Right lobe of liver (tissue), 6 donors: Measurements from ENCODE around the gene ELN. TPM values are rescaled to one million over a fixed set of nuclear protein-coding genes. Genes with fewer than 3 reads are reported as not detected.

ENCODE experiments used
- ATAC-seq, 4 donors: fragments of 200-7000 bp; cut with Tn5 transposase; one replicate each; pipeline ENCODE4 v1.9.1; 2020; ENCODE audit warnings: mild to moderate bottlenecking in 4 of 4, moderate library complexity in 4 of 4
- DNase-seq, 3 donors: peaks; one replicate each; pipeline ENCODE4 v3.0.0-alpha.2; 2020
- H3K27ac ChIP-seq, 3 donors: fragments of 200-600 bp; one replicate each; pipeline ENCODE4 v1.8.0; 2022
- H3K27me3 ChIP-seq, 2 donors: fragments of 200-600 bp; one replicate each; pipeline ENCODE4 v1.8.0; 2022
- H3K36me3 ChIP-seq, 4 donors: fragments of 200-600 bp; sonication (generic) in 1 of 4; one replicate each; pipeline versions ENCODE4 v1.5.1 to v1.8.0; 2017 to 2022; ENCODE audit warnings: control low read depth in 1 of 4
- H3K4me1 ChIP-seq, 4 donors: fragments of 200-600 bp; sonication (generic) in 1 of 4; one replicate each; pipeline versions ENCODE4 v1.5.1 to v1.8.0; 2017 to 2022; ENCODE audit warnings: control low read depth in 1 of 4
- H3K4me3 ChIP-seq, 3 donors: fragments of 200-600 bp; one replicate each; pipeline ENCODE4 v1.8.0; 2022
- H3K9me3 ChIP-seq, 4 donors: fragments of 200-600 bp; sonication (generic) in 1 of 4; one replicate each; pipeline versions ENCODE4 v1.5.1 to v1.8.0; 2017 to 2022; ENCODE audit warnings: control low read depth in 1 of 4
- POLR2A ChIP-seq: fragments of 450-650 bp; IDR thresholded peaks from one replicate; pipeline ENCODE4 v1.6.1; 2017; ENCODE audit warnings: antibody characterized with exemption, mild to moderate bottlenecking
- whole genome bisulfite sequencing: methylation state at CpG from one replicate; pipeline ENCODE4 v1.1.6; 2018; ENCODE audit warnings: low coverage, low lambda C conversion rate; ENCODE audit not compliant: insufficient coverage; ENCODE audit errors: missing lambda C conversion rate; 5-methylcytosine and 5-hydroxymethylcytosine counted together
- intact Hi-C, 2 donors: fragments of 100-400 bp; cut with DNase I; formaldehyde crosslinking; loops; one replicate each; pipeline versions ENCODE4 v1.11.2 to v1.14.1; 2022
- total RNA-seq, 6 experiments: library from RNA; depleted of rRNA in 2 of 6; stranded (reverse); fragments of >200 nt in 2 of 6; fragmentation: NEBNext Ultra II Directional in 3 of 6; extraction: Animal tissue kit (Norgen Biotek cat#: 25700) in 3 of 6; gene quantifications; one replicate each; pipeline versions ENCODE4 v1.1.0 to v1.2.4, GENCODE V29; 2016 to 2023
- TF ChIP-seq, protein P1 (sequence below), 4 donors: fragments of 200-600 bp in 3 of 4; fragments of 450-650 bp in 1 of 4; IDR thresholded peaks; one replicate each; pipeline versions ENCODE4 v1.5.1 to v1.8.0; 2016 to 2022; ENCODE audit warnings: antibody characterized with exemption in 4 of 4, mild to moderate bottlenecking in 2 of 4
- donor health status: DM: no; HTN: yes; CAD: no.
- donor health status: DM: no; HTN: no; CAD: no.
- donor health status: DM: no; HTN: no; CAD: no.
- donor health status: DM: no; HTN: yes; CAD: no.
- donor health status: DM: no; HTN: yes; CAD: no.

ELN gene
- total RNA-seq, 6 experiments from 2014 or later: 3.0 to 11.7 (median 5.3) TPM

DNA sequence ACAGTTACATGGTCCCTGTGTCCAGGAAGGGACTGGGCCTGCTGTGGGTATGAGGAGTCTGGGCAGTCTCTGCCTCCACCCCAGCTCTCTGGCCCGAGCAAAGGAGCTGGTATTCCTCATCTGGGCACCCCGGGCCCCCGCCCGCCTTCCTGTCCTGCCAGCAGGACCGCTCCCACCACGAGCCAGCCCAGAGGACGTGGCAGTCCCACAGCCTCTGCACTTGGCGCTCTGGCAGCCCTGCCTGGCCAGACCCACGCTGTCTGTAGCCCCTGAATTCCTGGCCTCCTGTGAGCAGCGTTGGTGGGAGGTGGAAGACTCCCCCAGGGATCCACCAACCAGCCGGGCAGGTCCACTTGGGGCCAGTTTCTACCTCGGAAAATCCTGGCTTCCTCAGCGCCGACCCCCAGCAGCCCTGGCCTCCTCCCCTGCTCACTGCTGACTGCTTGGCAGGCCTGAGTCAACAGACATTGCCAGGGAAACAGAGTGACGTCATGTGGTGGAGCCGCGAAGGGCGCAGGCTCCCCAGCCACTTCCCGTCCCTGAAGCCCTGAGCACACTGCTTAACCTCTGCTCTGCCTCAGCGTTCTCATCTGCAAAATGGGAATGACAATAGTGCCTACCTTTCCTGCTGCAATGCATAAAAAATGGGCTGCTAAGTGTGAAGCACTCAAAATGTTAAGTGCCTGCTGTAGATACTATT is 34.0 kb downstream of the ELN start:
- WGBS: 36% methylated on average over 14 of the region's 20 CpGs
- Histone ChIP-seq H3K27me3 (no peaks in the 10 kb centered on the region), H3K27ac (peak overlapping the region; percentile 79 to 82 (median 81)), H3K9me3 (no peaks in the 10 kb centered on the region), H3K36me3 (no peaks in the 10 kb centered on the region), H3K4me1 (peaks cover 0 to 16% (median 5%) of the 10 kb centered on the region in 4 donors), H3K4me3 (peak overlapping the region; percentile 9 to 41 (median 14))
- TF ChIP-seq, protein P1, sequence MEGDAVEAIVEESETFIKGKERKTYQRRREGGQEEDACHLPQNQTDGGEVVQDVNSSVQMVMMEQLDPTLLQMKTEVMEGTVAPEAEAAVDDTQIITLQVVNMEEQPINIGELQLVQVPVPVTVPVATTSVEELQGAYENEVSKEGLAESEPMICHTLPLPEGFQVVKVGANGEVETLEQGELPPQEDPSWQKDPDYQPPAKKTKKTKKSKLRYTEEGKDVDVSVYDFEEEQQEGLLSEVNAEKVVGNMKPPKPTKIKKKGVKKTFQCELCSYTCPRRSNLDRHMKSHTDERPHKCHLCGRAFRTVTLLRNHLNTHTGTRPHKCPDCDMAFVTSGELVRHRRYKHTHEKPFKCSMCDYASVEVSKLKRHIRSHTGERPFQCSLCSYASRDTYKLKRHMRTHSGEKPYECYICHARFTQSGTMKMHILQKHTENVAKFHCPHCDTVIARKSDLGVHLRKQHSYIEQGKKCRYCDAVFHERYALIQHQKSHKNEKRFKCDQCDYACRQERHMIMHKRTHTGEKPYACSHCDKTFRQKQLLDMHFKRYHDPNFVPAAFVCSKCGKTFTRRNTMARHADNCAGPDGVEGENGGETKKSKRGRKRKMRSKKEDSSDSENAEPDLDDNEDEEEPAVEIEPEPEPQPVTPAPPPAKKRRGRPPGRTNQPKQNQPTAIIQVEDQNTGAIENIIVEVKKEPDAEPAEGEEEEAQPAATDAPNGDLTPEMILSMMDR (IDR thresholded peaks at IDR 0.05): no peak
- TF ChIP-seq POLR2A: peak; percentile 48
- peak; percentile 81 to 91 (median 88) for DNase-seq
- intact Hi-C loops: loop anchor here in 1 of 2 donors (10.0 kb wide), 1 partner anchor 333 kb away; no protein-coding TSS in a partner anchor
- ATAC-seq: peak; percentile 78 to 85 (median 82)

DNA sequence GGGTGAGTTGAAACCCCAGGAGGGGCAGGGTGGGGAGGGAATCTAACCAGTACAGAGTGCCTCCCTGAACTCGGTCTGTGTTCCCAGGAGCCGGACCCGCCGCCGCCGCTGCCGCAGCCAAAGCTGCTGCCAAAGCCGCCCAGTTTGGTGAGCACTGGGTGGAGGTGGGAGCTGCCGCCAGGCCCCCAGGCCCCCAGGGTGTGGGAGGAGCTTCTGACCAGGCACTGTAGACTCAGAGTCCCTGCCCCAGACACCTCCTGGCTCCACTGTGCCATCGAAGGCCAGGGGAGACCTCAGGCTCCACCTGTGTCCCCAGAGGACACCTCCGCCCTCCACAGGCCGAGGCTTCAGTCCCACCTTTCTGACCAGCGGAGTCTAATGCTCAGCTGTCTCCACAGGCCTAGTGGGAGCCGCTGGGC is 35.3 kb downstream of the ELN start:
- no peak overlapping the region for H3K27ac ChIP-seq
- intact Hi-C loops: loop anchor here in 1 of 2 donors (10.0 kb wide), 1 partner anchor 332 kb away; no protein-coding TSS in a partner anchor
- H3K9me3 ChIP-seq: no peaks in the 10 kb centered on the region
- DNase-seq (peak in 1 of 3 donors; percentile 51), ATAC-seq (no peak)
- H3K36me3 ChIP-seq: no peaks in the 10 kb centered on the region
- peaks cover 0 to 16% (median 5%) of the 10 kb centered on the region in 4 donors for H3K4me1 ChIP-seq
- TF ChIP-seq, protein P1 (IDR thresholded peaks at IDR 0.05): no peak
- TF ChIP-seq POLR2A: no peak
- no peaks in the 10 kb centered on the region for H3K27me3 ChIP-seq
- no CpG with 5 or more reads among the region's 14 CpGs for WGBS
- H3K4me3 ChIP-seq: no peak overlapping the region

DNA sequence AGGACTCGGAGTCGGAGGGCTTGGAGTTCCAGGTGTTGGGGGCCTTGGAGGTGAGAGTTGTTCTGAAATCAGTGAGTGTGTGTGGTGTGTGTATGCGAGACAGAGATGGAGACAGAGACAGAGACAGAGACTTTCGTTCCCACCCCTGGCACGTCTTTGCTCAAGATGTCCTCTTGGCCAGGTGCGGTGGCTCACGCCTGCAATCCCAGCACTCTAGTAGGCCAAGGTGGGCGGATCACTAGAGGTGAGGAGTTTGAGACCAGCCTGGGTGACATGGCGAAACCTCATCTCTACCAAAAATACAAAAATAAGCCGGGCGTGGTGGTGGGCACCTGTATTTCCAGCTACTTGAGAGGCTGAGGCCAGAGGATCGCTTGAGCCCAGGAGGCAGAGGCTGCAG is 35.7 kb downstream of the ELN start:
- WGBS: 100% methylated on average over 1 of the region's 12 CpGs
- no peaks in the 10 kb centered on the region for H3K27me3 ChIP-seq
- ATAC-seq: no peak

DNA sequence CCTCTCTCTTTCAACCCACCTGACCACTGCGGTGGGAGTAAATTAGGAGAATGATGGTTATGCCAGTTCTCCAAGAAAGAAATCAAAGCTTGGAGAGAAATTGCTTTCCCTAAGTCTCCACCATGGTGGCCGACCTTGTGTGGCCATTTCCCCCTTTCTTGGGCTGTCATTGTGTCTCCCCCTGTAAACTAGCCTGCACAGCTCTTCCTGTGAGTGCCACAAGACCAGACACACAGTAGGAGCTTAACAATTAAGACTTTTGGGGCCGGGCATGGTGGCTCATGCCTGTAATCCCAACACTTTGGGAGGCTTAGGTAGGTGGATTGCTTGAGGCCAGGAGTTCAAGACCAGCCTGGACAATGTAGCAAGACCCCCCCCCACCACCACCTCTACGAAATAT is 36.7 kb downstream of the ELN start:
- H3K4me3 ChIP-seq: no peak overlapping the region
- H3K36me3 ChIP-seq: no peaks in the 10 kb centered on the region
- TF ChIP-seq POLR2A: no peak
- TF ChIP-seq, protein P1 (IDR thresholded peaks at IDR 0.05): no peak
- no peaks in the 10 kb centered on the region for H3K27me3 ChIP-seq
- peak in 1 of 3 donors; percentile 15 for DNase-seq
- H3K4me1 ChIP-seq: peaks cover 0 to 11% (median 3%) of the 10 kb centered on the region in 4 donors
- H3K27ac ChIP-seq: no peak overlapping the region
- no peaks in the 10 kb centered on the region for H3K9me3 ChIP-seq
- ATAC-seq: no peak
- 82% methylated on average over 4 of the region's 4 CpGs for WGBS
- intact Hi-C loops: loop anchor here (5.0 to 10.0 kb wide), 2 partner anchors 330 to 338 kb away; no protein-coding TSS in a partner anchor

More for the DNA sequence above, 35.7 kb downstream of the ELN start:
- Histone ChIP-seq H3K4me3 (no peak overlapping the region), H3K4me1 (peaks cover 0 to 16% (median 5%) of the 10 kb centered on the region in 4 donors), H3K27ac (no peak overlapping the region), H3K36me3 (no peaks in the 10 kb centered on the region), H3K9me3 (no peaks in the 10 kb centered on the region)
- no peak for TF ChIP-seq POLR2A
- TF ChIP-seq, protein P1 (IDR thresholded peaks at IDR 0.05): no peak
- intact Hi-C loops: loop anchor here in 1 of 2 donors (10.0 kb wide), 1 partner anchor 331 kb away; no protein-coding TSS in a partner anchor
- DNase-seq: peak in 1 of 3 donors; percentile 21
